Measurements from ENCODE around the gene SUMF2.
"Not testable (repeated sequence)": the region's sequence is repeated elsewhere in the genome, so short reads cannot be mapped to it uniquely, and the experiment has no call there.

SUMF2 gene

GRCh38 chr7:56048763-56049162 is 15.3 kb upstream of the SUMF2 start:
- not testable (repeated sequence) for H3K27ac Mint-ChIP-seq, H3K36me3 Mint-ChIP-seq, H3K4me3 Mint-ChIP-seq, H3K27me3 Mint-ChIP-seq, H3K9me3 Mint-ChIP-seq
- H3K4me1 Mint-ChIP-seq: peaks cover 23% of the 10 kb centered on the region

- peaks cover 41% of the 10 kb centered on the region for H3K4me1 Mint-ChIP-seq
- H3K36me3 Mint-ChIP-seq: peaks cover 8% of the 10 kb centered on the region
- no peaks in the 10 kb centered on the region for H3K27me3 Mint-ChIP-seq
- H3K4me3 Mint-ChIP-seq: peak overlapping the region; percentile 93
- no peaks in the 10 kb centered on the region for H3K9me3 Mint-ChIP-seq
- peak overlapping the region; percentile 95 for H3K27ac Mint-ChIP-seq
These were observed 13.1 kb upstream of the SUMF2 start for GRCh38 chr7:56051053-56051338.

GRCh38 chr7:56051339-56052191 is 12.5 kb upstream of the SUMF2 start, which contains the start of the genes CCT6A and PSPH:
Gene CCT6A, plus strand, starts transcription at chr7:56051765. Its CDS starts 84 bp downstream, at chr7:56051849.
Gene PSPH, minus strand, starts transcription at chr7:56051444. Its CDS starts 30,232 bp downstream, at chr7:56021212.
- Mint-ChIP-seq H3K9me3 (no peaks in the 10 kb centered on the region), H3K4me1 (peaks cover 44% of the 10 kb centered on the region), H3K27ac (peak within 1 kb of the TSS; percentile 95), H3K4me3 (peak within 1 kb of the TSS; percentile 93), H3K27me3 (no peaks in the 10 kb centered on the region), H3K36me3 (peaks cover 10% of the 10 kb centered on the region)

GRCh38 chr7:56053379-56053778 is 10.7 kb upstream of the SUMF2 start:
- Mint-ChIP-seq H3K36me3 (peaks cover 15% of the 10 kb centered on the region), H3K27ac (peak overlapping the region; percentile 23), H3K27me3 (no peaks in the 10 kb centered on the region), H3K4me1 (peaks cover 41% of the 10 kb centered on the region), H3K9me3 (no peaks in the 10 kb centered on the region), H3K4me3 (peak overlapping the region; percentile 93)

- Mint-ChIP-seq H3K27ac (peak overlapping the region; percentile 76), H3K36me3 (peaks cover 15% of the 10 kb centered on the region)
These were observed 10.1 kb upstream of the SUMF2 start for GRCh38 chr7:56053993-56054392.

GRCh38 chr7:56062382-56062781 is 1.7 kb upstream of the SUMF2 start:
- peaks cover 28% of the 10 kb centered on the region for H3K36me3 Mint-ChIP-seq
- peak overlapping the region; percentile 89 for H3K27ac Mint-ChIP-seq
- peak overlapping the region; percentile 51 for H3K4me3 Mint-ChIP-seq
- no peaks in the 10 kb centered on the region for H3K27me3 Mint-ChIP-seq
- no peaks in the 10 kb centered on the region for H3K9me3 Mint-ChIP-seq
- H3K4me1 Mint-ChIP-seq: peaks cover 36% of the 10 kb centered on the region

More at GRCh38 chr7:56053993-56054392, 10.1 kb upstream of the SUMF2 start:
- Mint-ChIP-seq H3K27me3 (no peaks in the 10 kb centered on the region), H3K4me1 (peaks cover 39% of the 10 kb centered on the region), H3K4me3 (peak overlapping the region; percentile 68), H3K9me3 (no peaks in the 10 kb centered on the region)

- H3K9me3 Mint-ChIP-seq: no peaks in the 10 kb centered on the region
- peak overlapping the region; percentile 93 for H3K4me3 Mint-ChIP-seq
- H3K27ac Mint-ChIP-seq: peak overlapping the region; percentile 97
- peaks cover 36% of the 10 kb centered on the region for H3K4me1 Mint-ChIP-seq
- peaks cover 23% of the 10 kb centered on the region for H3K36me3 Mint-ChIP-seq
- no peaks in the 10 kb centered on the region for H3K27me3 Mint-ChIP-seq
These were observed 595 bp upstream of the SUMF2 start for GRCh38 chr7:56063500-56063881.

GRCh38 chr7:56066376-56066775 is 2.3 kb downstream of the SUMF2 start:
- not testable (repeated sequence) for H3K4me3 Mint-ChIP-seq, H3K27ac Mint-ChIP-seq, H3K27me3 Mint-ChIP-seq, H3K9me3 Mint-ChIP-seq
- Mint-ChIP-seq H3K4me1 (peaks cover 35% of the 10 kb centered on the region), H3K36me3 (peaks cover 23% of the 10 kb centered on the region)

GRCh38 chr7:56074371-56074791 is 10.3 kb downstream of the SUMF2 start:
- Mint-ChIP-seq H3K9me3 (no peaks in the 10 kb centered on the region), H3K27ac (peak overlapping the region; percentile 56), H3K4me1 (peaks cover 5% of the 10 kb centered on the region), H3K4me3 (no peak overlapping the region), H3K36me3 (peaks cover 10% of the 10 kb centered on the region), H3K27me3 (no peaks in the 10 kb centered on the region)

GRCh38 chr7:56077681-56078080 is 13.6 kb downstream of the SUMF2 start:
- H3K36me3 Mint-ChIP-seq: peaks cover 7% of the 10 kb centered on the region
- no peak overlapping the region for H3K27ac Mint-ChIP-seq
- no peaks in the 10 kb centered on the region for H3K27me3 Mint-ChIP-seq
- peaks cover 5% of the 10 kb centered on the region for H3K4me1 Mint-ChIP-seq
- H3K9me3 Mint-ChIP-seq: no peaks in the 10 kb centered on the region
- H3K4me3 Mint-ChIP-seq: no peak overlapping the region

- Mint-ChIP-seq H3K27me3 (no peaks in the 10 kb centered on the region), H3K4me3 (no peak overlapping the region), H3K9me3 (no peaks in the 10 kb centered on the region), H3K4me1 (peaks cover 5% of the 10 kb centered on the region), H3K36me3 (peaks cover 3% of the 10 kb centered on the region), H3K27ac (no peak overlapping the region)
These were observed 14.1 kb downstream of the SUMF2 start for GRCh38 chr7:56078196-56078595.

- H3K36me3 Mint-ChIP-seq: no peaks in the 10 kb centered on the region
- no peaks in the 10 kb centered on the region for H3K27me3 Mint-ChIP-seq
- no peak overlapping the region for H3K27ac Mint-ChIP-seq
- no peaks in the 10 kb centered on the region for H3K9me3 Mint-ChIP-seq
- no peak overlapping the region for H3K4me3 Mint-ChIP-seq
- H3K4me1 Mint-ChIP-seq: no peaks in the 10 kb centered on the region
These were observed 15.5 kb downstream of the SUMF2 start for GRCh38 chr7:56079450-56080185.

GRCh38 chr7:56080726-56081435 is 16.8 kb downstream of the SUMF2 start:
- H3K27me3 Mint-ChIP-seq, H3K4me1 Mint-ChIP-seq, H3K27ac Mint-ChIP-seq, H3K36me3 Mint-ChIP-seq, H3K9me3 Mint-ChIP-seq, H3K4me3 Mint-ChIP-seq: not testable (repeated sequence)

- no peaks in the 10 kb centered on the region for H3K27me3 Mint-ChIP-seq
- no peaks in the 10 kb centered on the region for H3K36me3 Mint-ChIP-seq
- no peaks in the 10 kb centered on the region for H3K9me3 Mint-ChIP-seq
- no peaks in the 10 kb centered on the region for H3K4me1 Mint-ChIP-seq
- no peak overlapping the region for H3K27ac Mint-ChIP-seq
- no peak overlapping the region for H3K4me3 Mint-ChIP-seq
These were observed 17.7 kb downstream of the SUMF2 start for GRCh38 chr7:56081626-56082340.

- Mint-ChIP-seq H3K27me3 (no peaks in the 10 kb centered on the region), H3K4me1 (no peaks in the 10 kb centered on the region), H3K27ac (no peak overlapping the region), H3K36me3 (no peaks in the 10 kb centered on the region), H3K9me3 (no peaks in the 10 kb centered on the region), H3K4me3 (no peak overlapping the region)
These were observed 19.2 kb downstream of the SUMF2 start for GRCh38 chr7:56083150-56083785.

All from activated naive CD4-positive, alpha-beta T cell treated with anti-CD3 and anti-CD28 coated beads, Interleukin-2, amount 50 U/mL, for 24 hours (primary cell).